Kidney epithelial cell (primary cell): ENCODE data around the gene DEFB132. TPM values are rescaled to one million over a fixed set of nuclear protein-coding genes. Genes with fewer than 3 reads are reported as not detected.

ENCODE experiments used
- DNase-seq: peaks from one replicate; pipeline ENCODE4 v3.0.0-alpha.2; 2010; ENCODE audit warnings: low read depth
- H3K27me3 ChIP-seq: 2 replicates; pipeline ENCODE4 v1.6.0; 2011; ENCODE audit warnings: low read length; ENCODE audit not compliant: control insufficient read depth, insufficient read depth
- H3K36me3 ChIP-seq: 2 replicates; pipeline ENCODE4 v1.5.1; 2011; ENCODE audit warnings: low read length; ENCODE audit not compliant: control insufficient read depth, insufficient read depth
- H3K4me3 ChIP-seq: 2 replicates; pipeline ENCODE4 v1.5.1; 2011; ENCODE audit warnings: low read depth, mild to moderate bottlenecking, control low read depth, low read length
- total RNA-seq: library from RNA; depleted of rRNA; stranded (reverse); fragments of >200 nt; gene quantifications from 2 replicates; pipeline ENCODE4 v1.2.3, GENCODE V29; 2015
- TF ChIP-seq, protein P1 (sequence below): IDR thresholded peaks from 2 replicates; pipeline ENCODE4 v1.5.1; 2011; ENCODE audit warnings: mild to moderate bottlenecking, moderate library complexity, low read length, control low read depth, inconsistent platforms; ENCODE audit not compliant: insufficient read depth, poor library complexity, severe bottlenecking

The DEFB132 gene
- total RNA-seq, 1 donor from 2014 or later, result not detected

DNA sequence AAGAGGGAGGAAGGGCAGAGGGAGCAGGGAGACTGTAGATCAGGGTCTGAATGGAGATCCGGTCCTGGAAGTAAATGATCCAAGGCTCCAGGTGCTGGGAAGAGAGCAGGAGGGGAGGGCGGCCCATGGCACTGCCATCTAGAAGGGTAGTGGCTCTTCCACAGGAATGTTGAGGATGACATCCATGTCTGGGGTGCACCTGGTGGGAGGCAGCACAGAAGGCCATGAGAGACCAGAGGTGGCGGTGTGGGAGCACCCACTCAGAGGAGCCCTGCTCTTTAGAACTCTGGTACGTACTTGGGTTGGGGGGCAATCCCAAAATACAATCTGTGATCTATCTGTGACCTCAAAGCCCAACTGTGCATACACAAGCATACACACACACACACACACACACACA, 13.5 kb downstream of the DEFB132 start:
- TF ChIP-seq, protein P1, sequence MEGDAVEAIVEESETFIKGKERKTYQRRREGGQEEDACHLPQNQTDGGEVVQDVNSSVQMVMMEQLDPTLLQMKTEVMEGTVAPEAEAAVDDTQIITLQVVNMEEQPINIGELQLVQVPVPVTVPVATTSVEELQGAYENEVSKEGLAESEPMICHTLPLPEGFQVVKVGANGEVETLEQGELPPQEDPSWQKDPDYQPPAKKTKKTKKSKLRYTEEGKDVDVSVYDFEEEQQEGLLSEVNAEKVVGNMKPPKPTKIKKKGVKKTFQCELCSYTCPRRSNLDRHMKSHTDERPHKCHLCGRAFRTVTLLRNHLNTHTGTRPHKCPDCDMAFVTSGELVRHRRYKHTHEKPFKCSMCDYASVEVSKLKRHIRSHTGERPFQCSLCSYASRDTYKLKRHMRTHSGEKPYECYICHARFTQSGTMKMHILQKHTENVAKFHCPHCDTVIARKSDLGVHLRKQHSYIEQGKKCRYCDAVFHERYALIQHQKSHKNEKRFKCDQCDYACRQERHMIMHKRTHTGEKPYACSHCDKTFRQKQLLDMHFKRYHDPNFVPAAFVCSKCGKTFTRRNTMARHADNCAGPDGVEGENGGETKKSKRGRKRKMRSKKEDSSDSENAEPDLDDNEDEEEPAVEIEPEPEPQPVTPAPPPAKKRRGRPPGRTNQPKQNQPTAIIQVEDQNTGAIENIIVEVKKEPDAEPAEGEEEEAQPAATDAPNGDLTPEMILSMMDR, result no peak
- Histone ChIP-seq H3K27me3 (no peaks in the 10 kb centered on the region), H3K4me3 (no peak overlapping the region), H3K36me3 (no peaks in the 10 kb centered on the region)
- no peak for DNase-seq

DNA sequence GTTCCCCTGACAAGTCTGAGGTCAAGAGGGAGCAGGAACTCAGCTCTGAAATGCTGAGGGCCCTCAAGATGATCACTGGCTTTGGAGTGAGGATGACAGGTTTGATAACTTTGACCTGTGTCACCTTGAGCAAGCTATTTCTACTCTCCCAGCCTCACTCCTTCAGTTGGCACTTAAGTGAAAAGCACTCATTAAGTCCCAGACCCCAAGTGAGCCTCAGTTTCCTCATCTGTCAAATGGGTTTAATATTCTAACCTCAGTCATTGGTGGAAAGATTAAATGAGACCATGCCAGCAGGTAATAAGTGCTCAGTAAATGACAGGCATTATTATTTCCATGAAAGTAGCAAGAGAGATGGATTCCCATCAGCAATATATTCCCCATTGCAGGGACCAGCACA, 14.0 kb downstream of the DEFB132 start:
- DNase-seq, result no peak
- Histone ChIP-seq H3K27me3 (no peaks in the 10 kb centered on the region), H3K36me3 (no peaks in the 10 kb centered on the region), H3K4me3 (no peak overlapping the region)
- TF ChIP-seq, protein P1, result no peak

DNA sequence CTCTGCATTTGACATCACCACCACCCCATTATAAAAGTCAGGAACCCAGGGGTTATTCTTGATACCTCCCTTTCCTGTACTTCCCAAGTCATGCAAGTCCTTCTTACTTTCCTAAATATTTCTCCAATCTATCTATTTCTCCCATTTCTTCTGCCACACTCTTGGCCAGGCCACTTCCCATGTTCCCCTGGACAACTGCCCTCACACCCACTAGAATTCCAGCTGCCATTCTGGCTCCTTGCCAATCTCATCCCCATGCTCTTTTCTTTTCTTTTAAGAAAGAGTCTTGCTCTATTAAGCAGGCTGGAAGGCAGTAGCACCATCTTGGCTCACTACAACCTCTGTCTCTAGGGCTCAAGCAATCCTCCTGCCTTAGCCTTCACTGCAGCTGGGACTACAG, 15.2 kb downstream of the DEFB132 start:
- Histone ChIP-seq H3K36me3 (no peaks in the 10 kb centered on the region), H3K4me3 (no peak overlapping the region), H3K27me3 (no peaks in the 10 kb centered on the region)
- no peak for DNase-seq
- TF ChIP-seq, protein P1, result no peak

DNA sequence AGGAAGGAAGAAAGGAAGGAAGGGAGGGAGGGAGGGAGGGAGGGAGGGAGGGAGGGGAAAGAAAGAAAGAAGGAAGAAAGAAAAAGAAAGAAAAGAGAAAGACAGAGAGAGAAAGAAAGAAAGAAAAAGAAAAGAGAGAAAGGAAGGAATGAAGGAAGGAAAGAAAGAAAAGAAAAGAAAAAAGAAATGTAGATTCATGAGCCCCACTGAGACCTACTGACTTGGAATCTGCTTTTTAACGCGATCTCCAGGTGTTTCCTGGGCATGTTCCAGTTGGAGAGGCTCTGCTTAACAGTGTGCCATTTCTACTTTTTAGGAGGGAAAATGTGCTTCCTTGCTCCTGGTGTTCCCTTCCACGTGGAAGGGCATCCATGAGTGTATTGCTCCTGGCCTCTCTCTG, 16.4 kb downstream of the DEFB132 start:
- Histone ChIP-seq H3K27me3 (no peaks in the 10 kb centered on the region), H3K36me3 (no peaks in the 10 kb centered on the region), H3K4me3 (no peak overlapping the region)
- DNase-seq, result no peak
- TF ChIP-seq, protein P1, result no peak

DNA sequence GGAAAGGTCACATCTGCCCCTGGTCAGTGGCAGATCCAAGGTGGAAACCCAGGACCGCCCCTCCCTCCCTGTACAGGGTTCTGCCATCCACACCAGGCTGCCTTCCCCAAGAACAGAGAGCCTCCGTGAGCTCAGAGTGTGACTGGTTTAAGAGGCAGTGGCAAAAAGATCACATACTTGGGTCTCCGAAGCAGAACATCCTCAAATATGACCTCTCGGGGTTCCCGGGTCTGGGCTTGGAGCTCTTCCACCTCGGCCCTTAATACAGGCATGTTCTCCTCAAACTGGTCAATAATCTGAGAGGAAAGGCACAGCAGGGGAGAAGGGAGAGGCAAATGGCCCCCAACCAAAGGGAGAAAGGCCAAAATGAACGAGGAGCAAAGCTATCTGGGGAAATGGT, 18.3 kb downstream of the DEFB132 start:
- H3K4me3 ChIP-seq, result no peak overlapping the region
- no peak for DNase-seq
- TF ChIP-seq, protein P1, result no peak
- no peaks in the 10 kb centered on the region for H3K36me3 ChIP-seq
- no peaks in the 10 kb centered on the region for H3K27me3 ChIP-seq

DNA sequence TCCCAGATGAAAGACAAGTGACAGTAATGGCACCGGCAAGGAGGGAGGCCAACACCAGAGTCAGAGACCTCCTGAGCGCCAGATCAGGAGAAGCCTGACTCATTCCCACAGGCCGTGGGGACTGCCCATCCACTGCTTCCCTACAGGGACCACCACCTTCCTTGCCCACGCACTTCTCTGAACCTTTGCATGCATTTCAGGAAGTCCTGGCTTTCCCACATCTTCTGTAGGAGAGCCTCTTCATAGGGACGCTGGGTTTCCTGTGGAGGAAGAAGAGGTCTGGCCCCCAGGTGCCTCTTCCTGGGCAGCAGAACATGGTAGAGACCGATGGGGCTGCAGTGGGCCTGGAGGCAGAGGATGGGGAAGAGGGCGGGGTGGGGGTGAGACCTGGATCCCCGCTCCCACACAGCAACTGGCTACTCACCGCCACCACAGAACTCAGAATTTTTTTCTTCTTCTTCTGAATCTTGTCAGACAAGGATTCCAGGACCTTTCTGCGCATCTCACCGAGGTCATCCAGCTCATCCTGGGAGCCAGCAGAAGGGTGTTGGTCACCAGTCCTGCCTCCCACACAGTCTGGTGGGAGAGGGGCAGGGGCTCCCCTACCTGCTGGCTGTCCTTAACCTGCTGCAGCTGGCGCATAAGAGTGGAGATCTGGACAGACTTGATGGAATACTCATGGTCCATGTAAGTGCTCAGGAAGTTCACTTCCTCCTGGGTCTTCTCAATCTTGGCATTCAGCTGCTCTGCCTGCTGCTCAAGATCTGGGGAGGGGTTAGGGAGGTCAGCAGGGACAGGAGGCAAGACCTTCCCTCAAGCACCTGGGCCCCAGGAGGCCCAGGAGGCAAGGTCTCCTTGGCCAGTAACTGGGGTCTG, 19.3 kb downstream of the DEFB132 start:
- TF ChIP-seq, protein P1, result no peak
- H3K4me3 ChIP-seq, result no peak overlapping the region
- no peaks in the 10 kb centered on the region for H3K27me3 ChIP-seq
- no peaks in the 10 kb centered on the region for H3K36me3 ChIP-seq
- no peak for DNase-seq
